Keratinocyte (primary cell): ENCODE results near the gene CAPNS1. TPM values are rescaled to one million over a fixed set of nuclear protein-coding genes. Genes with fewer than 3 reads are reported as not detected.

Experiments
- DNase-seq: peaks from one replicate; pipeline ENCODE4 v3.0.0-alpha.2; 2011; ENCODE audit warnings: low read depth, missing footprints, low spot score
- FAIRE-seq: peaks from 2 replicates; lab custom pipeline; 2011; peaks lifted over from hg19 to GRCh38; lab: Jason Lieb, UNC
- H2AFZ ChIP-seq: 2 replicates; pipeline ENCODE4 v1.6.0; 2012; ENCODE audit warnings: low read length, control low read depth, inconsistent platforms; ENCODE audit not compliant: control insufficient read depth
- H3K27ac ChIP-seq: 2 replicates; pipeline ENCODE4 v1.5.1; 2011; ENCODE audit warnings: low read length; ENCODE audit not compliant: control insufficient read depth, insufficient read depth
- H3K27me3 ChIP-seq: 3 replicates; pipeline ENCODE4 v1.6.0; 2011; ENCODE audit warnings: low read length; ENCODE audit not compliant: control insufficient read depth, insufficient read depth; ENCODE audit errors: extremely low read depth
- H3K36me3 ChIP-seq, 2 experiments: 2 replicates in 1 of 2; 3 replicates in 1 of 2; pipeline ENCODE4 v1.5.1; 2011; ENCODE audit warnings: low read length in 2 of 2, mild to moderate bottlenecking in 1 of 2; ENCODE audit not compliant: control insufficient read depth in 2 of 2, insufficient read depth in 2 of 2; ENCODE audit errors: extremely low read depth in 1 of 2
- H3K4me1 ChIP-seq: 3 replicates; pipeline ENCODE4 v1.5.1; 2011; ENCODE audit warnings: low read length; ENCODE audit not compliant: control insufficient read depth, insufficient read depth; ENCODE audit errors: extremely low read depth
- H3K4me2 ChIP-seq: 3 replicates; pipeline ENCODE4 v1.6.0; 2011; ENCODE audit warnings: low read depth, low read length; ENCODE audit not compliant: control insufficient read depth, insufficient read depth; ENCODE audit errors: extremely low read depth
- H3K4me3 ChIP-seq, 3 experiments: fragments of 200-600 bp in 1 of 3; sonication (generic) in 1 of 3; 2 replicates in 2 of 3; 3 replicates in 1 of 3; pipeline ENCODE4 v1.5.1; 2011 to 2016; ENCODE audit warnings: low read length in 3 of 3, mild to moderate bottlenecking in 3 of 3, control low read depth in 2 of 3, inconsistent platforms in 1 of 3, low read depth in 1 of 3, mixed read lengths in 1 of 3, mixed run types in 1 of 3, moderate library complexity in 1 of 3; ENCODE audit not compliant: control insufficient read depth in 2 of 3, insufficient read depth in 2 of 3; ENCODE audit errors: extremely low read depth in 1 of 3
- H3K79me2 ChIP-seq: 2 replicates; pipeline ENCODE4 v1.6.0; 2012; ENCODE audit warnings: low read length; ENCODE audit not compliant: control insufficient read depth, insufficient read depth
- H3K9ac ChIP-seq: 3 replicates; pipeline ENCODE4 v1.6.0; 2011; ENCODE audit warnings: low read length; ENCODE audit not compliant: control insufficient read depth, insufficient read depth; ENCODE audit errors: extremely low read depth
- H3K9me1 ChIP-seq: 3 replicates; pipeline ENCODE4 v1.6.0; 2011; ENCODE audit warnings: low read length; ENCODE audit not compliant: control insufficient read depth, insufficient read depth; ENCODE audit errors: extremely low read depth
- H3K9me3 ChIP-seq: 2 replicates; pipeline ENCODE4 v1.5.1; 2012; ENCODE audit warnings: low read depth, low read length; ENCODE audit not compliant: control insufficient read depth
- H4K20me1 ChIP-seq: 3 replicates; pipeline ENCODE4 v1.6.0; 2011; ENCODE audit warnings: low read length; ENCODE audit not compliant: control insufficient read depth, insufficient read depth; ENCODE audit errors: extremely low read depth
- CTCF ChIP-seq, 3 experiments: IDR thresholded peaks in 1 of 3; conservative IDR thresholded peaks in 1 of 3; optimal IDR thresholded peaks in 1 of 3; 2 replicates in 2 of 3; 3 replicates in 1 of 3; pipeline versions ENCODE3 to v1.5.1; 2011; ENCODE audit warnings: low read length in 3 of 3, mild to moderate bottlenecking in 3 of 3, moderate library complexity in 2 of 3, control low read depth in 1 of 3, inconsistent platforms in 1 of 3; ENCODE audit not compliant: insufficient read depth in 2 of 3; ENCODE audit errors: extremely low read depth in 1 of 3
- EZH2 ChIP-seq: IDR thresholded peaks from one replicate; pipeline ENCODE4 v1.6.1; 2012; ENCODE audit warnings: inconsistent platforms, mild to moderate bottlenecking, low read length, moderate library complexity
- dilution Hi-C: fragments of 300-500 bp; cut with MboI; formaldehyde crosslinking; loops from one replicate; pipeline ENCODE4 v1.7.0; 2020; ENCODE audit warnings: low sequenced_read_pairs; ENCODE audit not compliant: extremely low pct_ligation_motif_present
- polyA plus RNA-seq, 5 experiments: library from polyadenylated mRNA; depleted of rRNA in 3 of 5; stranded (reverse) in 3 of 5; stranded (forward) in 1 of 5; unstranded in 1 of 5; fragments of >200 nt; gene quantifications; 1 replicate in 1 of 5; 2 replicates in 3 of 5; 3 replicates in 1 of 5; pipeline versions ENCODE4 v1.2.1 to v1.2.3, GENCODE V29; 2011 to 2012; ENCODE audit warnings: missing spikeins in 2 of 5, low read depth in 1 of 5, low replicate concordance in 1 of 5

Gene CAPNS1
- polyA plus RNA-seq, 1 donor (not counting 4 experiments of a cell fraction or from before 2014, with no cell fraction given) = 884 TPM

GRCh38 chr19:36101550-36102327 lies 38.1 kb upstream of the CAPNS1 start:
- H3K9ac ChIP-seq = peak overlapping the region; percentile 28
- peak overlapping the region; percentile 80 for H2AFZ ChIP-seq
- dilution Hi-C loops = no loop called here
- H3K27me3 ChIP-seq = no peaks in the 10 kb centered on the region
- FAIRE-seq = peak; percentile 79
- H3K9me3 ChIP-seq = no peaks in the 10 kb centered on the region
- H3K36me3 ChIP-seq = peaks cover 0 to 21% of the 10 kb centered on the region in 2 experiments
- no peak overlapping the region for H3K4me3 ChIP-seq
- peak overlapping the region; percentile 45 for H3K4me2 ChIP-seq
- H3K79me2 ChIP-seq = no peaks in the 10 kb centered on the region
- no peaks in the 10 kb centered on the region for H3K9me1 ChIP-seq
- DNase-seq = peak; percentile 59
- peak overlapping the region; percentile 20 for H3K27ac ChIP-seq
- TF ChIP-seq EZH2 (no peak), CTCF (optimal IDR thresholded peaks at IDR 0.05 in 1 of 3, IDR thresholded peaks at IDR 0.05 in 1 of 3, conservative IDR thresholded peaks at IDR 0.05 in 1 of 3; ENCODE audit: extremely low read depth in 1 of 3, insufficient read depth in 2 of 3, low read length in 3 of 3) (no peak)
- no peaks in the 10 kb centered on the region for H4K20me1 ChIP-seq
- H3K4me1 ChIP-seq = peaks cover 23% of the 10 kb centered on the region

DNA sequence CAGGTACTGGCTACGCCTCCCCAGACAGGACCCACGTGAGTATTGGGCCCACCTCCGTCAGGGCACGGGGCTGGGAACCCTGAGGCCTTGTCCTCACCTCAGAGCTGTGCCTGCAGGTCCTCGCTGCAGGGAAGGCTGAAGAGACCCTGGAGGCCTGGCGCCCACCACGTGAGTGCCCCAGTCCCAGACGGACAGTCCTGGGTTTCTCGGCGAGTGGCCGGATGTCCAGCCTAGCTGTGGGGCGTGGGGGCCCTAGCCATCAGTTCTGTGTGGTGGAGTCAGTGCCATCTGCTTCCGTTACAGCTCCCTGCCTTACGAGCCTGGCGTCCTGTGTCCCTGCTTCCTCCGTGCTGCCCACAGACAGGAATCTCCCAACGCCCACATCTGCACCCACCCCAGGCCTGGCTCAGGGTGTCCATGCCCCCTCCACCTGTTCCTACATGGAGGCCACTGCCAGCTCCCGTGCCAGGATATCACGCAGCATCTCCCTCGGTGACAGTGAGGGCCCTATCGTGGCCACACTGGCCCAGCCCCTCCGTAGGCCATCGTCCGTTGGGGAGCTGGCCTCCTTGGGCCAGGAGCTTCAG lies 36.7 kb upstream of the CAPNS1 start:
- H3K27me3 ChIP-seq = no peaks in the 10 kb centered on the region
- H3K36me3 ChIP-seq = peaks cover 0 to 19% of the 10 kb centered on the region in 2 experiments
- no peaks in the 10 kb centered on the region for H3K79me2 ChIP-seq
- H3K27ac ChIP-seq = no peak overlapping the region
- H3K4me1 ChIP-seq = peaks cover 23% of the 10 kb centered on the region
- H3K9me3 ChIP-seq = no peaks in the 10 kb centered on the region
- H3K4me3 ChIP-seq = no peak overlapping the region
- no peaks in the 10 kb centered on the region for H4K20me1 ChIP-seq
- no peak overlapping the region for H2AFZ ChIP-seq
- no peak for DNase-seq
- H3K4me2 ChIP-seq = no peak overlapping the region
- FAIRE-seq = no peak
- no peak for TF ChIP-seq CTCF (optimal IDR thresholded peaks at IDR 0.05 in 1 of 3, IDR thresholded peaks at IDR 0.05 in 1 of 3, conservative IDR thresholded peaks at IDR 0.05 in 1 of 3; ENCODE audit: extremely low read depth in 1 of 3, insufficient read depth in 2 of 3, low read length in 3 of 3)
- no peak for TF ChIP-seq EZH2
- no peaks in the 10 kb centered on the region for H3K9me1 ChIP-seq
- H3K9ac ChIP-seq = no peak overlapping the region
- dilution Hi-C loops = no loop called here
